A549 treated with AZD2906 at 1 μM for 4 hours (cell line): ENCODE data around the gene INTS6. TPM values are rescaled to one million over a fixed set of nuclear protein-coding genes. Genes with fewer than 3 reads are reported as not detected.

ENCODE experiments used
- total RNA-seq: library from RNA; stranded (reverse); fragments of 200-300 nt; extraction: Qiagen RNA extraction; gene quantifications from 5 replicates; pipeline ENCODE4 v1.2.3, GENCODE V29; 2022

INTS6 gene, protein sequence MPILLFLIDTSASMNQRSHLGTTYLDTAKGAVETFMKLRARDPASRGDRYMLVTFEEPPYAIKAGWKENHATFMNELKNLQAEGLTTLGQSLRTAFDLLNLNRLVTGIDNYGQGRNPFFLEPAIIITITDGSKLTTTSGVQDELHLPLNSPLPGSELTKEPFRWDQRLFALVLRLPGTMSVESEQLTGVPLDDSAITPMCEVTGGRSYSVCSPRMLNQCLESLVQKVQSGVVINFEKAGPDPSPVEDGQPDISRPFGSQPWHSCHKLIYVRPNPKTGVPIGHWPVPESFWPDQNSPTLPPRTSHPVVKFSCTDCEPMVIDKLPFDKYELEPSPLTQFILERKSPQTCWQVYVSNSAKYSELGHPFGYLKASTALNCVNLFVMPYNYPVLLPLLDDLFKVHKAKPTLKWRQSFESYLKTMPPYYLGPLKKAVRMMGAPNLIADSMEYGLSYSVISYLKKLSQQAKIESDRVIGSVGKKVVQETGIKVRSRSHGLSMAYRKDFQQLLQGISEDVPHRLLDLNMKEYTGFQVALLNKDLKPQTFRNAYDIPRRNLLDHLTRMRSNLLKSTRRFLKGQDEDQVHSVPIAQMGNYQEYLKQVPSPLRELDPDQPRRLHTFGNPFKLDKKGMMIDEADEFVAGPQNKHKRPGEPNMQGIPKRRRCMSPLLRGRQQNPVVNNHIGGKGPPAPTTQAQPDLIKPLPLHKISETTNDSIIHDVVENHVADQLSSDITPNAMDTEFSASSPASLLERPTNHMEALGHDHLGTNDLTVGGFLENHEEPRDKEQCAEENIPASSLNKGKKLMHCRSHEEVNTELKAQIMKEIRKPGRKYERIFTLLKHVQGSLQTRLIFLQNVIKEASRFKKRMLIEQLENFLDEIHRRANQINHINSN
- total RNA-seq, result 8.9 to 11.1 TPM (median 9.8 TPM) in 5 replicates

DNA sequence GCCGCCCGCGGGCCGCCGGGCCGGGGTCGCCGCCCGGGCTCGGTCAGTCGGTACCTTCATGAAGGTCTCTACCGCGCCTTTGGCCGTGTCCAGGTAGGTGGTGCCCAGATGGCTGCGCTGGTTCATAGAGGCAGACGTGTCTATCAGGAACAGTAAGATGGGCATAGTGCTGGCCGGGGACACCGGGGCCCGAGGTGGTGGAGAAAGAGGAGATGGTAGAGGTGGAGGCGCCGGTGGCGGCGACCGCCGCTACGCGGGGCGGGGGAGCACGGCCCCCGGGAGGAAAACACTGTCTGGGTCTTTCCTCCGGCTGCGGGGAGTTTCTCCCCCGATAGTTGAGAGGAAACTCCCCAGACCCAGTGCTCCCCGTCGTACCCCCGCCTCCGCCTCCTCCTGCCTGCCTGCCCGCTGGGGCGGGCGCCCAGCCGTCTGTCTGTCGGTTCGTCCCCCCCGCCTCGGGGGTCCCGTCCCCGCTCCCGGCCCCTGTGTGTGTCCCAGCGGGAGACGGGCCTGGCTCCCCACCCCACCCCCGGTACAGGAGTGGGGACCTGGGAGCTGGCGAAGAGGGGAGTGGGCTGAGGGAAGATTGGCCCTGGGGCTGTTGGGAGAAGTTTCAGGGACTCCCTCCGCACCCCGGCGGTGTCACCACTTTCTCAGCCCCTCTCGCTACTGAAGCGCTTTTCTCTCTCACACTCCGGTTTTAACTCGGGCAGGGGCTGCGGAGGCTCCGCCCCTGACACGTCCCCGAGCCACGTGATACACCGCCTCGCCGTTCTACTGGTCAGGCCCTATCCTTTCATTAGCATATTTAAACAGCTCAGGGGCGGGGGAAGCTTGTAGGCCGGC is at the start of gene INTS6:
Gene INTS6 (minus strand): TSS at position 676 of the 846 bp plus-strand sequence. CDS start 511 bp downstream, at position 165.

DNA sequence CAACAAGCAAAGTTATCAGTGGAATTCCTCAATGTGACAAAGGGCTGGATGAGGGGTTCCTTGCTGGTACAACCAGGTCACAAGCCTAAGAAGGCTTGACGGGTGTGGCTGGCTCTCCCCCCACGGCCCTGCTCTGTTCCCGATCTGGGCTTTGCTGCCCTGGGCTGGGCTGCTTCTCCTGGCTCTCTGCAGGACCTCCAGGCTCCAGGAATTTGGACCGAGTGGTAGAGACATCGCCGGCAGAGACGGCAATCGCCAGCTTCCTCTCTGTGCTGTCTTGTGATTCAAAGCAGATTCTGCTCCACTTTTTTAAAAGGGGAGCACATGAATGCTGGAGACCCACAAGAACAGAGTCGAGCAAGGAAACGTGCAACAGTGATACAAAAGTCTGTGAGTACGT is 113.5 kb downstream of the INTS6 start, which contains the start of gene SERPINE3:
Gene SERPINE3 (plus strand): TSS at position 338 of the 400 bp plus-strand sequence. CDS start 1,401 bp downstream, outside the sequence.

Other genes starting within 250 kb of the INTS6 start
- gene FAM124A, start 230.6 kb downstream of the INTS6 start, total RNA-seq, result 2.1 to 2.6 TPM (median 2.3 TPM) in 5 replicates
- 0.03 TPM in 1 of 5 replicates, not detected in the others for gene SERPINE3, start 113.3 kb downstream of the INTS6 start, total RNA-seq
- 2.3 to 3.2 TPM (median 3.1 TPM) in 5 replicates for gene WDFY2, start 131.4 kb upstream of the INTS6 start, total RNA-seq